Fibroblast of the aortic adventitia (primary cell): ENCODE data around the gene RASSF10. TPM values are rescaled to one million over a fixed set of nuclear protein-coding genes. Genes with fewer than 3 reads are reported as not detected.

ENCODE experiments used
- DNase-seq: peaks from one replicate; pipeline ENCODE4 v3.0.0-alpha.2; 2010; ENCODE audit warnings: low read depth
- H3K4me3 ChIP-seq: 2 replicates; pipeline ENCODE4 v1.5.1; 2011; ENCODE audit warnings: low read depth, mild to moderate bottlenecking, control low read depth, low read length, moderate library complexity
- CTCF ChIP-seq: IDR thresholded peaks from 2 replicates; pipeline ENCODE4 v1.5.1; 2011; ENCODE audit warnings: mild to moderate bottlenecking, low read length, control low read depth, inconsistent platforms; ENCODE audit not compliant: insufficient read depth
- total RNA-seq: library from RNA; depleted of rRNA; stranded (reverse); fragments of >200 nt; gene quantifications from 2 replicates; pipeline ENCODE4 v1.2.3, GENCODE V29; 2012; ENCODE audit warnings: low replicate concordance

RASSF10 gene
- total RNA-seq: not detected in 2 replicates

- TF ChIP-seq CTCF: no peak
- H3K4me3 ChIP-seq: no peak within 1 kb of the TSS
- no peak for DNase-seq
Measured at GRCh38 chr11:13008625-13009475, at the start of gene RASSF10. RASSF10 (plus strand) TSS chr11:13009316; CDS start chr11:13009577, 261 bp downstream.

- H3K4me3 ChIP-seq: no peak overlapping the region
- peak; percentile 46 for DNase-seq
- TF ChIP-seq CTCF: peak; percentile 21
Measured at GRCh38 chr11:12961615-12962014, 47.5 kb upstream of the RASSF10 start.

- no peak for TF ChIP-seq CTCF
- no peak overlapping the region for H3K4me3 ChIP-seq
- DNase-seq: no peak
Measured at GRCh38 chr11:12962306-12962705, 46.8 kb upstream of the RASSF10 start.

- no peak overlapping the region for H3K4me3 ChIP-seq
- TF ChIP-seq CTCF: no peak
- no peak for DNase-seq
Measured at GRCh38 chr11:12963051-12963450, 46.1 kb upstream of the RASSF10 start.

GRCh38 chr11:12963792-12964536, 45.2 kb upstream of the RASSF10 start:
- peak; percentile 92 for TF ChIP-seq CTCF
- no peak overlapping the region for H3K4me3 ChIP-seq
- DNase-seq: peak; percentile 69

GRCh38 chr11:12964650-12965049, 44.5 kb upstream of the RASSF10 start:
- no peak for TF ChIP-seq CTCF
- H3K4me3 ChIP-seq: no peak overlapping the region
- DNase-seq: no peak
